Naive B cell (primary cell): ENCODE data around the gene ZBED1. TPM values are rescaled to one million over a fixed set of nuclear protein-coding genes. Genes with fewer than 3 reads are reported as not detected.

Experiments used
- ATAC-seq, 2 donors: fragments of 150-1000 bp; cut with Tn5 transposase; 2 replicates each; pipeline ENCODE4 v1.10.0; 2021; ENCODE audit warnings: low read depth in 2 of 2, mild to moderate bottlenecking in 2 of 2, moderate library complexity in 2 of 2
- DNase-seq: peaks from one replicate; pipeline ENCODE4 v3.0.0; 2022
- H3K27ac Mint-ChIP-seq, 6 donors: one replicate each; pipeline ENCODE4 v1.8.0; 2020 to 2022; ENCODE audit warnings: mild to moderate bottlenecking in 6 of 6, mixed read lengths in 6 of 6, moderate library complexity in 5 of 6, inconsistent platforms in 2 of 6
- H3K27me3 Mint-ChIP-seq, 3 donors: one replicate each; pipeline ENCODE4 v1.8.0; 2021 to 2022; ENCODE audit warnings: mixed read lengths in 3 of 3, mild to moderate bottlenecking in 1 of 3
- H3K36me3 Mint-ChIP-seq, 2 donors: one replicate each; pipeline ENCODE4 v1.8.0; 2020 to 2022; ENCODE audit warnings: mixed read lengths in 2 of 2, inconsistent platforms in 1 of 2, mild to moderate bottlenecking in 1 of 2
- H3K4me1 Mint-ChIP-seq, 3 donors: one replicate each; pipeline ENCODE4 v1.8.0; 2020 to 2022; ENCODE audit warnings: mixed read lengths in 3 of 3, inconsistent platforms in 1 of 3, mild to moderate bottlenecking in 1 of 3, moderate library complexity in 1 of 3
- H3K4me3 Mint-ChIP-seq, 8 donors: one replicate each; pipeline ENCODE4 v1.8.0; 2020 to 2022; ENCODE audit warnings: mild to moderate bottlenecking in 8 of 8, mixed read lengths in 8 of 8, moderate library complexity in 8 of 8, inconsistent platforms in 2 of 8
- H3K9me3 Mint-ChIP-seq, 7 donors: one replicate each; pipeline ENCODE4 v1.8.0; 2020 to 2022; ENCODE audit warnings: mixed read lengths in 7 of 7, mild to moderate bottlenecking in 5 of 7, inconsistent platforms in 2 of 7, moderate library complexity in 1 of 7
- polyA plus RNA-seq, 6 donors: library from polyadenylated mRNA; unstranded; fragments of 300-500 nt; fragmentation: Illumina TruSeq; gene quantifications; one replicate each; pipeline ENCODE4 v1.2.3, GENCODE V29; 2021; ENCODE audit warnings: low read depth in 6 of 6

Gene ZBED1
- 10 to 100 TPM; 25.6 to 82.8 (median 56.4) TPM for polyA plus RNA-seq

- Mint-ChIP-seq H3K4me3 (peak within 1 kb of the TSS; percentile 82 to 93 (median 86)), H3K27me3 (no peaks in the 10 kb centered on the region), H3K27ac (peak within 1 kb of the TSS; percentile 91 to 94 (median 93)), H3K4me1 (peaks cover 20 to 44% (median 39%) of the 10 kb centered on the region in 3 donors), H3K36me3 (no peaks in the 10 kb centered on the region), H3K9me3 (no peaks in the 10 kb centered on the region)
- DNase-seq (peak; percentile 55), ATAC-seq (peak; percentile 76 to 79)
These were observed at the start of gene ZBED1, which contains the start of gene DHRSX for GRCh38 chrX:2500803-2501558. TSS of gene ZBED1 (minus strand) at chrX:2500976. CDS start at chrX:2490719, 10,257 bp downstream. TSS of gene DHRSX (minus strand) at chrX:2500976. CDS start at chrX:2500925, 51 bp downstream.

GRCh38 chrX:2549876-2550275, 49.1 kb upstream of the ZBED1 start:
- peaks cover 14 to 37% (median 17%) of the 10 kb centered on the region in 3 donors for H3K27me3 Mint-ChIP-seq
- H3K4me3 Mint-ChIP-seq, result no peak overlapping the region
- no peak for DNase-seq
- peaks cover 9 to 15% of the 10 kb centered on the region in 2 donors for H3K36me3 Mint-ChIP-seq
- peaks cover 2 to 19% (median 6%) of the 10 kb centered on the region in 7 donors for H3K9me3 Mint-ChIP-seq
- H3K27ac Mint-ChIP-seq, result peak overlapping the region in 1 of 6 donors; percentile 7
- no peak for ATAC-seq
- H3K4me1 Mint-ChIP-seq, result peaks cover 0 to 3% (median 0%) of the 10 kb centered on the region in 3 donors

GRCh38 chrX:2548711-2549423, 48.1 kb upstream of the ZBED1 start:
- no peak overlapping the region for H3K4me3 Mint-ChIP-seq
- H3K36me3 Mint-ChIP-seq, result peaks cover 9 to 15% of the 10 kb centered on the region in 2 donors
- no peak overlapping the region for H3K27ac Mint-ChIP-seq
- ATAC-seq (no peak), DNase-seq (no peak)
- H3K4me1 Mint-ChIP-seq, result peaks cover 0 to 3% (median 0%) of the 10 kb centered on the region in 3 donors
- H3K9me3 Mint-ChIP-seq, result peaks cover 2 to 13% (median 6%) of the 10 kb centered on the region in 7 donors
- H3K27me3 Mint-ChIP-seq, result peaks cover 12 to 35% (median 16%) of the 10 kb centered on the region in 3 donors

GRCh38 chrX:2547736-2548135, 47.0 kb upstream of the ZBED1 start:
- DNase-seq, result no peak
- Mint-ChIP-seq H3K9me3 (peaks cover 2 to 13% (median 6%) of the 10 kb centered on the region in 7 donors), H3K4me3 (no peak overlapping the region), H3K36me3 (peaks cover 9 to 15% of the 10 kb centered on the region in 2 donors), H3K27me3 (peaks cover 13 to 32% (median 16%) of the 10 kb centered on the region in 3 donors), H3K4me1 (peaks cover 0 to 3% (median 0%) of the 10 kb centered on the region in 3 donors), H3K27ac (no peak overlapping the region)
- ATAC-seq, result no peak

- peaks cover 13 to 40% (median 22%) of the 10 kb centered on the region in 3 donors for H3K27me3 Mint-ChIP-seq
These were observed 45.7 kb upstream of the ZBED1 start for GRCh38 chrX:2546496-2546895.

GRCh38 chrX:2545144-2545543, 44.4 kb upstream of the ZBED1 start:
- Mint-ChIP-seq H3K9me3 (peaks cover 2 to 13% (median 6%) of the 10 kb centered on the region in 7 donors), H3K36me3 (peaks cover 9 to 15% of the 10 kb centered on the region in 2 donors), H3K27ac (peak overlapping the region in 1 of 6 donors; percentile 15), H3K4me1 (no peaks in the 10 kb centered on the region), H3K4me3 (peak overlapping the region in 1 of 8 donors; percentile 25), H3K27me3 (peaks cover 13 to 34% (median 22%) of the 10 kb centered on the region in 3 donors)
- ATAC-seq (no peak), DNase-seq (no peak)

More at GRCh38 chrX:2546496-2546895, 45.7 kb upstream of the ZBED1 start:
- Mint-ChIP-seq H3K9me3 (peaks cover 2 to 13% (median 6%) of the 10 kb centered on the region in 7 donors), H3K36me3 (peaks cover 9 to 15% of the 10 kb centered on the region in 2 donors), H3K4me3 (no peak overlapping the region), H3K4me1 (no peaks in the 10 kb centered on the region), H3K27ac (no peak overlapping the region)
- DNase-seq (no peak), ATAC-seq (no peak)

GRCh38 chrX:2542826-2543521, 42.2 kb upstream of the ZBED1 start:
- Mint-ChIP-seq H3K36me3 (peaks cover 9 to 15% of the 10 kb centered on the region in 2 donors), H3K4me3 (no peak overlapping the region), H3K4me1 (no peaks in the 10 kb centered on the region), H3K9me3 (peaks cover 2 to 13% (median 6%) of the 10 kb centered on the region in 7 donors), H3K27ac (no peak overlapping the region), H3K27me3 (peaks cover 13 to 28% (median 19%) of the 10 kb centered on the region in 3 donors)
- ATAC-seq (no peak), DNase-seq (no peak)

- Mint-ChIP-seq H3K36me3 (peaks cover 5 to 12% of the 10 kb centered on the region in 2 donors), H3K27ac (no peak overlapping the region), H3K4me1 (no peaks in the 10 kb centered on the region), H3K27me3 (peaks cover 18 to 38% (median 23%) of the 10 kb centered on the region in 3 donors), H3K4me3 (no peak overlapping the region), H3K9me3 (peaks cover 2 to 10% (median 6%) of the 10 kb centered on the region in 7 donors)
- no peak for ATAC-seq
- no peak for DNase-seq
These were observed 40.8 kb upstream of the ZBED1 start for GRCh38 chrX:2541603-2542002.

- Mint-ChIP-seq H3K4me1 (no peaks in the 10 kb centered on the region), H3K36me3 (peaks cover 0 to 1% of the 10 kb centered on the region in 2 donors), H3K27me3 (peaks cover 21 to 31% (median 23%) of the 10 kb centered on the region in 3 donors), H3K27ac (no peak overlapping the region), H3K4me3 (no peak overlapping the region), H3K9me3 (peaks cover 0 to under 1% (median 0%) of the 10 kb centered on the region in 7 donors)
- DNase-seq, result no peak
- ATAC-seq, result no peak
These were observed 39.7 kb upstream of the ZBED1 start for GRCh38 chrX:2540426-2540947.

- Mint-ChIP-seq H3K4me3 (no peak overlapping the region), H3K36me3 (no peaks in the 10 kb centered on the region), H3K27ac (no peak overlapping the region), H3K9me3 (peaks cover 0 to 2% (median 0%) of the 10 kb centered on the region in 7 donors), H3K27me3 (peaks cover 21 to 30% (median 23%) of the 10 kb centered on the region in 3 donors), H3K4me1 (no peaks in the 10 kb centered on the region)
- DNase-seq, result no peak
- ATAC-seq, result no peak
These were observed 38.8 kb upstream of the ZBED1 start for GRCh38 chrX:2539586-2539985.

GRCh38 chrX:2538031-2538757, 37.4 kb upstream of the ZBED1 start:
- H3K9me3 Mint-ChIP-seq, result peaks cover 0 to 4% (median 0%) of the 10 kb centered on the region in 7 donors
- H3K4me3 Mint-ChIP-seq, result no peak overlapping the region
- no peak for DNase-seq
- no peaks in the 10 kb centered on the region for H3K36me3 Mint-ChIP-seq
- H3K4me1 Mint-ChIP-seq, result no peaks in the 10 kb centered on the region
- H3K27me3 Mint-ChIP-seq, result peaks cover 12 to 21% (median 16%) of the 10 kb centered on the region in 3 donors
- H3K27ac Mint-ChIP-seq, result no peak overlapping the region
- ATAC-seq, result no peak

- Mint-ChIP-seq H3K4me1 (no peaks in the 10 kb centered on the region), H3K4me3 (no peak overlapping the region), H3K36me3 (no peaks in the 10 kb centered on the region), H3K27me3 (peaks cover 9 to 17% (median 14%) of the 10 kb centered on the region in 3 donors), H3K27ac (no peak overlapping the region), H3K9me3 (peaks cover 0 to 4% (median 0%) of the 10 kb centered on the region in 7 donors)
- DNase-seq, result no peak
- ATAC-seq, result no peak
These were observed 36.2 kb upstream of the ZBED1 start for GRCh38 chrX:2536974-2537373.
